Measurements from ENCODE around the gene HK1.

- TF ChIP-seq CTCF (IDR thresholded peaks at IDR 0.05): no peak
- TF ChIP-seq POLR2AphosphoS5 (IDR thresholded peaks at IDR 0.05; ENCODE audit: insufficient read depth in 1 of 2, low read depth in 1 of 2): no peak
Measured at GRCh38 chr10:69343905-69344304, 65.6 kb downstream of the HK1 start.
